MG63 (cell line): Measurements from ENCODE around the gene SMYD2. TPM values are rescaled to one million over a fixed set of nuclear protein-coding genes. Genes with fewer than 3 reads are reported as not detected.
"Not testable (repeated sequence)": the region's sequence is repeated elsewhere in the genome, so short reads cannot be mapped to it uniquely, and the experiment has no call there.

ENCODE experiments used
- DNase-seq: peaks from one replicate; pipeline ENCODE4 v3.0.0-alpha.2; 2020
- H3K27me3 ChIP-seq: fragments of 250-450 bp; sonication (Bioruptor Pico); 2 replicates; pipeline ENCODE4 v1.5.1; 2020; ENCODE audit warnings: mild to moderate bottlenecking, moderate library complexity
- H3K36me3 ChIP-seq: fragments of 250-450 bp; sonication (Bioruptor Pico); 2 replicates; pipeline ENCODE4 v1.5.1; 2020; ENCODE audit warnings: mild to moderate bottlenecking, moderate library complexity
- H3K4me3 ChIP-seq: fragments of 250-450 bp; sonication (Bioruptor Pico); 2 replicates; pipeline ENCODE4 v1.5.1; 2020; ENCODE audit warnings: mild to moderate bottlenecking, moderate library complexity
- H3K9me3 ChIP-seq: fragments of 250-450 bp; sonication (Bioruptor Pico); 2 replicates; pipeline ENCODE4 v1.5.1; 2020; ENCODE audit warnings: mild to moderate bottlenecking, moderate library complexity
- total RNA-seq: library from RNA; depleted of rRNA; stranded (reverse); fragments of >200 nt; shearing (Covaris generic); gene quantifications from 2 replicates; pipeline ENCODE4 v1.2.3, GENCODE V29; 2014; ENCODE audit warnings: low replicate concordance

The SMYD2 gene
- total RNA-seq, 1 experiment from 2014 or later = 73.4 TPM

DNA sequence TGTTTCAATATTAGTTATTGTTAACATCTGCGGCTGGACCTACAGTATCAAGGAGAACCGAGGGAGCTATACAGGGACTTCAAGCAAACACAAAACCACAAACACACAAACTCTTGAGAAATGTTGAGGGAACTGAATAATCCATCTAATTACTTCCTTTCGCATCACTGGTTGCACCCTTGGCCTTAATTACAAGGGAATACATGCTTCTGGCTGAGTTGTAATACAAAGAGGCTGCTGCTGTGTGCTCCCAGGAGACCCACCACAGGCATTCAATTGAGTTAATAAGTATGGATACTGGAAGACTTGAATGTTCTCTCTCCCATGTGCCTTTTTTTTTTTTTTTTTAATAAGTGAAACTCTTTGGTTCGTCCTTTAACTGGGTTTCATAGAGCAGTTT is 16.8 kb upstream of the SMYD2 start:
- DNase-seq = no peak
- no peaks in the 10 kb centered on the region for H3K36me3 ChIP-seq
- H3K27me3 ChIP-seq = peaks cover 65% of the 10 kb centered on the region
- no peak overlapping the region for H3K4me3 ChIP-seq
- H3K9me3 ChIP-seq = no peaks in the 10 kb centered on the region

GRCh38 chr1:214264976-214265375 is 16.0 kb upstream of the SMYD2 start:
- Histone ChIP-seq H3K36me3 (no peaks in the 10 kb centered on the region), H3K27me3 (peaks cover 70% of the 10 kb centered on the region), H3K9me3 (no peaks in the 10 kb centered on the region), H3K4me3 (no peak overlapping the region)
- no peak for DNase-seq

GRCh38 chr1:214270097-214270650 is 10.8 kb upstream of the SMYD2 start:
- Histone ChIP-seq H3K27me3 (peaks cover 56% of the 10 kb centered on the region), H3K9me3 (no peaks in the 10 kb centered on the region), H3K36me3 (no peaks in the 10 kb centered on the region), H3K4me3 (no peak overlapping the region)
- DNase-seq = no peak

- H3K27me3 ChIP-seq = peaks cover 47% of the 10 kb centered on the region
- no peak overlapping the region for H3K4me3 ChIP-seq
- no peaks in the 10 kb centered on the region for H3K36me3 ChIP-seq
- DNase-seq = no peak
- H3K9me3 ChIP-seq = no peaks in the 10 kb centered on the region
These were observed 9.6 kb upstream of the SMYD2 start for GRCh38 chr1:214271174-214271858.

DNA sequence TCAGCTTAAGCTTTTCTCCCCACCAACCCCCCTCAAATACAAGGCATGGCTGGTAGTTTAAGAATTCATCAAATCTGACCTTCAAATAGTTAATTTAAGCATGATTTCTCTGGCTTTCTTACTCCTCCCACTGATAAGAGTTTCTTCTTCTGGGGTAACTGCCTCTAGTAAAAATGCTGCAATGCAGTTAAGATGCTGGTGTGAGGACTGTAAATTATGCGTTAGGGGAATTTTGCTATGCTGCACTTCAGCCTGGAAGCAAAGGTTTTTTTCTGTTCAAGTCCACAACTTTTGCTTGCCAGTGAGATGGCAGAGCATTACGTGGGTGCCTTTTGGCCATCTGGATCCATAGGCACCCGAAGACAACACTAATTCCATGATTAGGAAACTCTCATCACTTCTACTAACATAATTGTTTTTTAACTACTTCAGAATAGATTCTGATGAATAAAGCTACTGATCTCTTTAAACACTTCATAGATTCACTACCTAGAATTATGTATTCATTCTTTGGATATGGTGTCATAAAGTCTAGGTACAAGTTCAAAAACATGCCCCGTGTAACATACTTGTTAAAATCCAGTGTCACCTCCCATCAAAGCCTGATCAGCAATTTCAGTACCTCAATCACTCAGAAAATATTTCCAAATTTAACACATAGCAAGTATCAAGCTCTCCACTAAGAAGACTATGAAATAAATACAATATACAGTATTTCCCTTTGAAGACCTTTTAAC is 8.8 kb upstream of the SMYD2 start:
- no peak for DNase-seq
- H3K4me3 ChIP-seq = no peak overlapping the region
- H3K9me3 ChIP-seq = no peaks in the 10 kb centered on the region

GRCh38 chr1:214272964-214273533 is 7.9 kb upstream of the SMYD2 start:
- H3K27me3 ChIP-seq = peaks cover 38% of the 10 kb centered on the region
- no peak overlapping the region for H3K4me3 ChIP-seq
- H3K9me3 ChIP-seq = no peaks in the 10 kb centered on the region
- H3K36me3 ChIP-seq = no peaks in the 10 kb centered on the region
- DNase-seq = no peak

More for the DNA sequence above, 8.8 kb upstream of the SMYD2 start:
- peaks cover 44% of the 10 kb centered on the region for H3K27me3 ChIP-seq
- no peaks in the 10 kb centered on the region for H3K36me3 ChIP-seq

GRCh38 chr1:214275700-214276099 is 5.3 kb upstream of the SMYD2 start:
- not testable (repeated sequence) for H3K4me3 ChIP-seq, DNase-seq, H3K9me3 ChIP-seq, H3K36me3 ChIP-seq
- peaks cover 13% of the 10 kb centered on the region for H3K27me3 ChIP-seq

DNA sequence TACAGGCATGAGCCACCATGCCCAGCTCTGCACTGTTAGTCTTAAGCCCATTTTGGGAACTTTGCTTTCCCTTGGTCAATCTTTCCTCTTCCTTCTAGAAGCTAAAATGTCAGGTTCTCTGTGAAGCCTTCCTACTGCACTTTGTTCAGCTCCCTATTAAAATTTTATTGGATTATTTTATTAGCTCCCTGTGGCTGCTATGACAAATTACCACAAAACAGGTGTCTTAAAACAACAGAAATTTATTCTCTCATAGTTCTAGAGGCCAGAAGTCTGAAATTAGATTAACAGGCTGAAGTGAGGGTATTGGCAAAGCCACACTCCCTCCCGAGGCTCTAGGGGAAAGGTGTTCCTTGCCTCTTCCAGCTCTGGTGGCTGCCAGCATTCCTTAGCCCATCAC is 4.2 kb upstream of the SMYD2 start:
- no peak for DNase-seq
- no peaks in the 10 kb centered on the region for H3K9me3 ChIP-seq
- H3K4me3 ChIP-seq = no peak overlapping the region
- no peaks in the 10 kb centered on the region for H3K36me3 ChIP-seq
- H3K27me3 ChIP-seq = peaks cover 6% of the 10 kb centered on the region; the same call in 1 of the 2 replicates

- H3K27me3 ChIP-seq = no peaks in the 10 kb centered on the region
- no peak overlapping the region for H3K4me3 ChIP-seq
- DNase-seq = peak; percentile 11
- H3K36me3 ChIP-seq = no peaks in the 10 kb centered on the region
- H3K9me3 ChIP-seq = no peaks in the 10 kb centered on the region
These were observed 3.0 kb upstream of the SMYD2 start for GRCh38 chr1:214277704-214278635.

DNA sequence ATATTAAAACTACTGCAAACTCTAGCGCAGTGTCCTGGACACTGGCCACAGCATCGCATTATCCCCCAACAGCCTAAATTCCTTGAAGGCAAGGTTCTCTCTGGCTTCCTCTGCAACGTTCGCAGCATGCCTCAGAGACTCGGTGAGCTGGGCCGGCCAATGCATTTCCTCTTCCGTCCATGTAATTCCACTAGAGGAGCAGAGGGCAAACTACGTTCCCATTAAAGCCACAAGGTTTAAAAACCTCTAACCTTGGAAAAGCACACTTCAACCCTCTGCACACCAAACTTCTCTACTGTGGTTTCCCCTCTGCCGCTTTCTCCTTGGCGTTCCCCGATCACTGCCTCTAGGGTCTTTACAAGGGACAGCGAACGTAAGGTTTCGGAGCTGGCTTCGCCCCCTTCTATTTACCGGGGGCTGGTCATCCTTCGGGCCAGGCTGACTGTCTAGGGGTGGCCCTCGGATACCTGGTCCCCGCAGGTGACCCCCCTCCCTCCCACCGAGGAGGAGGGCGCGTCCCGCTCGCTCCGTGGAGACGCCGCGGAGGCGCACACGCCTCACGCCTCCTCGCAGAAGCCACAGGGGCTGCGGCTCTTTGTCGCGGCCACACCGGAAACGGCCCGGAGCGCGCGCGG is 456 bp upstream of the SMYD2 start:
- no peaks in the 10 kb centered on the region for H3K27me3 ChIP-seq
- peak; percentile 57 for DNase-seq
- peak overlapping the region; percentile 70 for H3K4me3 ChIP-seq
- H3K36me3 ChIP-seq = no peaks in the 10 kb centered on the region
- no peaks in the 10 kb centered on the region for H3K9me3 ChIP-seq

- Histone ChIP-seq H3K9me3 (no peaks in the 10 kb centered on the region), H3K27me3 (no peaks in the 10 kb centered on the region), H3K36me3 (no peaks in the 10 kb centered on the region), H3K4me3 (peak overlapping the region; percentile 70)
- DNase-seq = peak; percentile 71
These were observed 1.0 kb downstream of the SMYD2 start for GRCh38 chr1:214281720-214282629.

DNA sequence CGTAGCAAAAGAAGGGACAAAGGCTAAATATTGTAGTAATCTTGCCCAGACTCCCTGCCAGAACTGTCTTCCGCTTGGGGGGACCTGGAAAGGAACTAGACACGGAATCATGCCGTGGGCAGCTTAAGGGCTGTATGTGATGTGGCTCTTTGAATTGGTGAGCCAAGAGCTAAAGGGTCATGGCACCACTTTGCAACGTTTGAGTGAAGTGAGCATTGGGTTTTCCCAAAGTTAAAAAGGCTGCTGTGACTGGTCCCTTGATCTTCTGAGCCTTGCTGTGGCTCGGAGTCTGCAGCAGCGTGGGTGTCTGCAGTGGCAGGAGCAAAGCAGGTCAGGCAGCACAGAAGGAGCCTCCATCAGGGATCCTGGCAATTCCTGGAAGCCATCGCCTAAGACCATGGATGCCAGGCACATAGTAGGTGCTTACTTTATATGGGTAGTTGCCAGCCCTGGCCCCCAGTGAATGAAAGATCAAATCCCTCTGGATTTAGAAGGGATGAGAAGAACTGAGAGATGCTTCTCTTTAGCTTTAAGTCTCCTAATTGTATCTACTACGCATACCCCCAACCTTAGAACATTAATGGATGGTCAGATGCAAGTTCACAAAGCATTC is 1.8 kb downstream of the SMYD2 start:
- H3K4me3 ChIP-seq = no peak overlapping the region
- no peaks in the 10 kb centered on the region for H3K9me3 ChIP-seq
- H3K36me3 ChIP-seq = no peaks in the 10 kb centered on the region
- DNase-seq = no peak
- no peaks in the 10 kb centered on the region for H3K27me3 ChIP-seq

DNA sequence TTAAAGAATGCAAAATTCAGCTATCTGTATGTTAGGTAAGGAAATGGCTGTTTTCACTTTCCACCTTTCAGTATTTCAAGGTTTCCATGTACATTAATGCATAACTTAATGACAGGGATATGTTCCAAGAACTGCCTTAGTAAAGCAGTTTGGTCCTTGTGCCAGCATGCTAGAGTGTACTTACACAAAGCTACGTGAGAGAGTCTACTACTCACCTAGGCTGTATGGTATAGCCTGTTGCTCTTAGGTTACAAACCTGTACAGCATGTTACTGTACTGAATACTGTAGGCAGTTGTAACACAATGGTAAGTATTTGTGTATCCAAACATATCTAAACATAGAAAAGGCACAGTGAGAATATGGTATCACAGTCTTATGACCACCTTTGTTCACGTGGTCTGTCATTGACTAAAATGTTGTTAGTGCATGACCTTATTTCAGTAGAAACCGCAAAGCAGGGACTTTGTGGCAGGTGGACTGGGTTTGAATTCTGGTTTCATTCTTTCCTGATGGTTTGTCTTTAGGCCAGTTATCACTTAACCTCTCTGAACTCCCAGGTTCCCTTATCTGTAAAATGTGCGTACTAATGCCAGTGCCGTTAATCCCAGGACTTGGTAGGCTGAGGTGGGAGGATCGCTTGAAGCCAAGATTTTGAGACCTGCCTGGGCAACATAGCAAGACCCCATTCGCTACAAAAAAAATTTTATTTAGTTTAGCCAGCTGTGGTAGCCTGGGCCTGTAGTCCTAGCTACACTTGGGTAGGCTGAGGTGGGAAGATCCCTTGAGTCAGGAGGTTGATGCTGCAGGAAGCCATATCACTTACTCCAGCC is 4.9 kb downstream of the SMYD2 start:
- H3K4me3 ChIP-seq = no peak overlapping the region
- DNase-seq = no peak
- H3K36me3 ChIP-seq = no peaks in the 10 kb centered on the region
- H3K27me3 ChIP-seq = no peaks in the 10 kb centered on the region
- H3K9me3 ChIP-seq = no peaks in the 10 kb centered on the region

DNA sequence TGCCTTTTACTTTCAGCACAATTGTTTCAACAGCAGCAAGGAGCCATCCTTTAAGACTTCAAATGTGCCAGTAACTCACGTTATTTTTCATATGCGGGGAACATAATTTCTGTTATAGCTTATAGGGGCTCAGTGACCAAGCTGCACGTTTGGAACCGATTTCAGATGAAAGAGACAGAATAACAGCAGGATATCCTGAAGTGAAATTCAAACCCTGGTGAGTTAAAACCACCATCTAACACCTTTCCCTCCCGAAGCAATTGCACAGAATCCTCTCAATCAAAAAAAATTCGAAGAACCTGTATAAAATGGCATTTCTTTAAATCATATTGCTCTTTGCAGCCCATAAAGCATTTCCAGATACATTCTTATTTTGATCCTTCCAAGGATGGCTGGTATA is 6.9 kb downstream of the SMYD2 start:
- Histone ChIP-seq H3K4me3 (no peak overlapping the region), H3K27me3 (no peaks in the 10 kb centered on the region), H3K9me3 (no peaks in the 10 kb centered on the region), H3K36me3 (no peaks in the 10 kb centered on the region)
- DNase-seq = no peak
